ENCODE measurements around the gene PCDHA1.

Gene PCDHA1

GRCh38 chr5:140988608-140989007 is 202.7 kb downstream of the PCDHA1 start:
- no peak for DNase-seq (ENCODE audit: low spot score)

GRCh38 chr5:140989254-140990020 is 203.5 kb downstream of the PCDHA1 start:
- no peak for DNase-seq (ENCODE audit: low spot score)

GRCh38 chr5:140992828-140993227 is 206.9 kb downstream of the PCDHA1 start:
- DNase-seq (ENCODE audit: low spot score), result no peak

- DNase-seq (ENCODE audit: low spot score), result no peak
These were observed 210.1 kb downstream of the PCDHA1 start for GRCh38 chr5:140996060-140996459.

GRCh38 chr5:140998921-140999410 is 213.0 kb downstream of the PCDHA1 start:
- DNase-seq (ENCODE audit: low spot score), result no peak

GRCh38 chr5:141001446-141001843 is 215.5 kb downstream of the PCDHA1 start:
- no peak for DNase-seq (ENCODE audit: low spot score)

- no peak for DNase-seq (ENCODE audit: low spot score)
These were observed 216.1 kb downstream of the PCDHA1 start for GRCh38 chr5:141001844-141002604.

- no peak for DNase-seq (ENCODE audit: low spot score)
These were observed 216.6 kb downstream of the PCDHA1 start for GRCh38 chr5:141002605-141002965.

GRCh38 chr5:141003031-141003430 is 217.1 kb downstream of the PCDHA1 start:
- no peak for DNase-seq (ENCODE audit: low spot score)

- peak; percentile 56 for DNase-seq (ENCODE audit: low spot score)
These were observed 218.1 kb downstream of the PCDHA1 start for GRCh38 chr5:141003791-141004611.

GRCh38 chr5:141007791-141008190 is 221.9 kb downstream of the PCDHA1 start:
- DNase-seq (ENCODE audit: low spot score), result no peak

- no peak for DNase-seq (ENCODE audit: low spot score)
These were observed 224.3 kb downstream of the PCDHA1 start for GRCh38 chr5:141010047-141010793.

- peak; percentile 18 for DNase-seq (ENCODE audit: low spot score)
These were observed 232.0 kb downstream of the PCDHA1 start for GRCh38 chr5:141017943-141018342.

- DNase-seq (ENCODE audit: low spot score), result no peak
These were observed 236.4 kb downstream of the PCDHA1 start for GRCh38 chr5:141022384-141022783.

- no peak for DNase-seq (ENCODE audit: low spot score)
These were observed 245.1 kb downstream of the PCDHA1 start for GRCh38 chr5:141031006-141031405.

GRCh38 chr5:141032626-141033025 is 246.7 kb downstream of the PCDHA1 start:
- no peak for DNase-seq (ENCODE audit: low spot score)

- no peak for DNase-seq (ENCODE audit: low spot score)
These were observed 253.1 kb downstream of the PCDHA1 start for GRCh38 chr5:141039061-141039460.

- DNase-seq (ENCODE audit: low spot score), result no peak
These were observed 253.6 kb downstream of the PCDHA1 start for GRCh38 chr5:141039517-141039916.

- peak; percentile 77 for DNase-seq (ENCODE audit: low spot score)
These were observed 254.3 kb downstream of the PCDHA1 start for GRCh38 chr5:141040093-141040770.

GRCh38 chr5:141040771-141041426 is 255.0 kb downstream of the PCDHA1 start:
- peak; percentile 96 for DNase-seq (ENCODE audit: low spot score)

- DNase-seq (ENCODE audit: low spot score), result no peak
These were observed 255.5 kb downstream of the PCDHA1 start for GRCh38 chr5:141041427-141041785.

All from RKO (cell line).